BLaER1 treated with 17β-estradiol and CSF1 and Interleukin-3, amounts not matched to agents 10 nM and 100 nM (cell line): ENCODE measurements around the gene FGD3.

Experiments
- H3K27ac ChIP-seq, 11 experiments: shearing (Covaris generic); formaldehyde crosslinking; 2 replicates each; pipeline ENCODE4 v1.8.1; 2022
- H3K27me3 ChIP-seq, 11 experiments: shearing (Covaris generic); formaldehyde crosslinking; 2 replicates each; pipeline ENCODE4 v1.8.1; 2022
- H3K36me3 ChIP-seq, 11 experiments: shearing (Covaris generic); formaldehyde crosslinking; 2 replicates each; pipeline ENCODE4 v1.8.1; 2022
- H3K4me1 ChIP-seq, 10 experiments: shearing (Covaris generic); formaldehyde crosslinking; 2 replicates each; pipeline ENCODE4 v1.8.1; 2022
- H3K4me2 ChIP-seq, 11 experiments: shearing (Covaris generic); formaldehyde crosslinking; 2 replicates each; pipeline ENCODE4 v1.8.1; 2022
- H3K4me3 ChIP-seq, 10 experiments: shearing (Covaris generic); formaldehyde crosslinking; 2 replicates each; pipeline ENCODE4 v1.8.1; 2022
- H3K9ac ChIP-seq, 11 experiments: shearing (Covaris generic); formaldehyde crosslinking; 2 replicates each; pipeline ENCODE4 v1.8.1; 2022
- H3K9me3 ChIP-seq, 11 experiments: shearing (Covaris generic); formaldehyde crosslinking; replicated peaks in 1 of 11; 2 replicates each; pipeline ENCODE4 v1.8.1; 2022
- H4K20me1 ChIP-seq, 11 experiments: shearing (Covaris generic); formaldehyde crosslinking; 2 replicates each; pipeline ENCODE4 v1.8.1; 2022
- Cebpa-rat ChIP-seq, 11 experiments: shearing (Covaris generic); IDR thresholded peaks; 2 replicates each; pipeline ENCODE4 v1.8.1; 2022

Gene FGD3

DNA sequence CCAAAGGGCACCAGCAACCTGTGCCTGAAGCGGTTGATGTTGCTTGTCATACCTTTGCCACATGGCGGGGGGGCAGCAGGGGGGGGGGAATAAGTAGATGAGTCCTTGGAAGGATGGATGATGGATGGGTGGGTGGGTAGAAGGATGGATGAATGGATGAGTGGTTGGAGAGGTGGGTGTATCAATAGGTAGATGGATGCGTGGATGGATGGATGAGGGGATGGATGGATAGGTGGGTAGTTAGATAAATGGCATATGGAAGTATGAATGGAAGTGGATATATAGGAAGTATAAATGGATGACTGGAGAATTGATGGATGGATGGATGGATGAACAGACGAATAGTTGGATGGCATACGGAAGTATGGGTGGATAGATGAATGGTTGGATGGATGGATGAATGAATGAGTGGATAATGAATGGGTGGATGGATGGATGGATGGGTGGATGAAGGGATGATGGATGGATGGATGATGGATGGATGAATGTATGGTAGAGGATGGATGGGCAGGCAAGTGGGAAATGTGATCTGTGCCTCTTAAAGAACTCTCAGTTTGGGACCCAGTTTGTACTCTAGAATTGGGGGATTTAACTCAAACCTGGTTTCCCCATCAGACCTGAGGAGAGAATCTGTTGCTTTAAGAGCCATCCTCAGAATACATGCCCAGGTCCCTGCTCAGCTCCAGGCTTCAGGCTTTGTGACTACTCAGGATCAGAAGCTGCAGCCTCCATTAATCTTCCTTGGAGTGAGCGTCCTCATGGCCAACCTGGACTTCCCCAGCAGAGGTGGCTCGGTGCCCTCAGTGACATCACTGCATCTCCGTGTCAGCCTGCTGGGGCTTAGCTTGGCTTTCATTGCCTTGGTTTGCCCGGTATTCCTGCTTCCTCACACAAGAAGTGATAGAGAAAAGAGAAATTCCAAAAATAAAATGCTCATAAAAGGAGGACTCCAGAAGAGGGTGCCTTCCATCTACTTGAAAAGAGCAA lies 83.6 kb downstream of the FGD3 start:
- H3K36me3 ChIP-seq = peaks cover 39 to 81% (median 71%) of the 10 kb centered on the region in 11 experiments
- peak overlapping the region in 2 of 11 experiments; percentile 58 to 73; a peak in 1 of 22 replicates for H3K9ac ChIP-seq
- no peak overlapping the region; a peak in 2 of 20 replicates for H3K4me3 ChIP-seq
- peak overlapping the region in 4 of 11 experiments; percentile 18 to 81 (median 29); a peak in 3 of 22 replicates for H3K27ac ChIP-seq
- no peak for TF ChIP-seq Cebpa-rat (IDR thresholded peaks at IDR 0.05)
- H3K4me1 ChIP-seq = peaks cover 94 to 100% (median 100%) of the 10 kb centered on the region in 10 experiments
- peak overlapping the region; percentile 81 to 99 (median 91) for H3K4me2 ChIP-seq
- no peaks in the 10 kb centered on the region for H3K27me3 ChIP-seq
- peaks cover 0 to 83% (median 32%) of the 10 kb centered on the region in 11 experiments; a peak in 20 of 22 replicates for H4K20me1 ChIP-seq
- no peaks in the 10 kb centered on the region for H3K9me3 ChIP-seq

DNA sequence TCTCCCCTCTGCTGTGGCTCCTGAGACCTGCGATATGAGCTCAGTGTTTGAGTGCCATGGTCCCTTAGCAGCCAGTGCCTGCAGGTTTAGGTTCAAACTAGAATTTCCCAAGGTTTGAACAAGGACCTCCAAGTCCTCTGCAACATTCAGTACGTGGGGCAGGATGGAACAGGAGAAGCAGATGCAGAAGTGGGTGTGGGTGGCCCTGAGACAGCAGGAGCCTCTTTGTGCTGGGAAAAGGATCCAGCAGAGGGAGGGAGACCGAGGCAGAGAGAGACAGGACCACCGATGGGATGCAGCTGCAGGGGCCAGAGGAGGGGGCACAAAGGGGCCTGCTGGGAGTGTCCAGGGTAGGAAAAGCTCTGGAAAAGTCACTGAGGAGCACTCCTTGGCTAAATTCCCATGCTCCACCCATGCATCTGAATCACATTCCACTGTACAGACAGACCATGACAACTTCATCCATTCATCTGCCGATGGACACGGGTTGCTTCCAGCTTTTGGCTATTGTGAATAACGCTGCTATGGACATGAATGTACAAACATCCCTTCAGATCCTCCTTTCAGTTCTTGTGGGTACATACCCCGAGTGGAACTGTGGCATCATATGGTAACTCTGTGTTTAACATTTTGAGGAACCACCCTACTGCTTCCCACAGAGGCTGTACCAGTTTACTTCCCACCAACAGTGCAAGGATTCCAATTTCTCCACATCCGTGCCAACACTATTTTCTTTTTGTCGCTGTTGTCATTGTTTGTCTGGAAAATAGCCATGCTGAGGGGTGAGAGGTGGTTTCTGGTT lies 84.5 kb downstream of the FGD3 start:
- Histone ChIP-seq H3K27me3 (no peaks in the 10 kb centered on the region), H3K4me2 (peak overlapping the region; percentile 81 to 99 (median 91)), H3K27ac (peak overlapping the region in 9 of 11 experiments; percentile 32 to 81 (median 68); a peak in 16 of 22 replicates), H3K4me1 (peaks cover 96 to 100% (median 100%) of the 10 kb centered on the region in 10 experiments), H4K20me1 (peaks cover 0 to 83% (median 33%) of the 10 kb centered on the region in 11 experiments; a peak in 21 of 22 replicates), H3K9ac (peak overlapping the region in 8 of 11 experiments; percentile 46 to 74 (median 64); a peak in 14 of 22 replicates), H3K36me3 (peaks cover 30 to 80% (median 67%) of the 10 kb centered on the region in 11 experiments), H3K9me3 (no peaks in the 10 kb centered on the region), H3K4me3 (peak overlapping the region in 3 of 10 experiments; percentile 29 to 41 (median 36); a peak in 4 of 20 replicates)
- TF ChIP-seq Cebpa-rat (IDR thresholded peaks at IDR 0.05) = no peak

DNA sequence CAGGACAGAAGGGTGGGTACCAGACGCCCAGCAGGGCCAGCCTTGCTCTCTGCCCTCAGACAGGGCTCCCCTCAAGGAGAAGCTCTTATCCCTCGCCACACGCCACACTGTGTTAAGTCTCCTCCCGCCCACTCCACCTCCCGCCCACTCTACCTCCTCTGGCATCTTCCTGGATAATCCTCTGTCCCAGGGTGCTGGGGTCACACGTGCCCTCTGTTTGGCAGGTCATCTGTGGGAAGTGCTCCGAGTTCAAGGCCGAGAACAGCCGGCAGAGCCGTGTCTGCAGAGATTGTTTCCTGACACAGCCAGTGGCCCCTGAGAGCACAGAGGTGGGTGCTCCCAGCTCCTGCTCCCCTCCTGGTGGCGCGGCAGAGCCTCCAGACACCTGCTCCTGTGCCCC lies 85.2 kb downstream of the FGD3 start:
- Histone ChIP-seq H3K36me3 (peaks cover 27 to 76% (median 62%) of the 10 kb centered on the region in 11 experiments), H3K9ac (peak overlapping the region; percentile 6 to 74 (median 57); a peak in 18 of 22 replicates), H3K27ac (peak overlapping the region in 10 of 11 experiments; percentile 32 to 81 (median 66); a peak in 18 of 22 replicates), H3K27me3 (no peaks in the 10 kb centered on the region), H4K20me1 (peaks cover 0 to 82% (median 38%) of the 10 kb centered on the region in 11 experiments; a peak in 21 of 22 replicates), H3K9me3 (no peaks in the 10 kb centered on the region), H3K4me2 (peak overlapping the region; percentile 81 to 99 (median 91)), H3K4me3 (peak overlapping the region in 8 of 10 experiments; percentile 1 to 48 (median 33); a peak in 11 of 20 replicates), H3K4me1 (peaks cover 96 to 100% (median 100%) of the 10 kb centered on the region in 10 experiments)
- no peak for TF ChIP-seq Cebpa-rat (IDR thresholded peaks at IDR 0.05)

DNA sequence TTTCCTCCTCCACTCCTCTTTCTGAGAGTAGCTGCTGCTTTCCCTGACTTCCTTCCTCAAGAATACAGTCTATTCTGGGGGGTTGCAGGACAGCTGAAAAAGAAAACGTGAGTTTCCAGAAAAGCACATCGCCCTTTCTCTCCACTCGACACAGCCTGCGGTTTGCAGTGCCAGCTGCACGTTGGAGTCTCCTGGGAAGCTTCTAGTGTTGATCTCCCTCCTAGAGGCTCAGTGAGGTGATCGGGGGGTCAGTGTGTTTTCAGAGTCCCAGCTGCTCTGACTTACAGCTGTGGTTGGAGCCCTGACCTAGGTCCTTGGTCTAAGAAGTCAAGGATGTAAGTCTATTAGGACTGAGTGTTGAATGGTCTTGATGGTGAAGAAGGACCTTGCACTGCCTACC lies 86.2 kb downstream of the FGD3 start:
- H3K4me1 ChIP-seq = peaks cover 96 to 100% (median 100%) of the 10 kb centered on the region in 10 experiments
- H3K9ac ChIP-seq = peak overlapping the region in 8 of 11 experiments; percentile 32 to 74 (median 64); a peak in 13 of 22 replicates
- H3K27ac ChIP-seq = peak overlapping the region in 8 of 11 experiments; percentile 61 to 81 (median 70); a peak in 16 of 22 replicates
- no peaks in the 10 kb centered on the region for H3K27me3 ChIP-seq
- TF ChIP-seq Cebpa-rat (IDR thresholded peaks at IDR 0.05) = no peak
- H4K20me1 ChIP-seq = peaks cover 0 to 83% (median 38%) of the 10 kb centered on the region in 11 experiments; a peak in 21 of 22 replicates
- H3K9me3 ChIP-seq = no peaks in the 10 kb centered on the region
- H3K4me2 ChIP-seq = peak overlapping the region; percentile 81 to 99 (median 91)
- H3K4me3 ChIP-seq = peak overlapping the region in 1 of 10 experiments; percentile 41; a peak in 2 of 20 replicates
- H3K36me3 ChIP-seq = peaks cover 27 to 76% (median 62%) of the 10 kb centered on the region in 11 experiments

DNA sequence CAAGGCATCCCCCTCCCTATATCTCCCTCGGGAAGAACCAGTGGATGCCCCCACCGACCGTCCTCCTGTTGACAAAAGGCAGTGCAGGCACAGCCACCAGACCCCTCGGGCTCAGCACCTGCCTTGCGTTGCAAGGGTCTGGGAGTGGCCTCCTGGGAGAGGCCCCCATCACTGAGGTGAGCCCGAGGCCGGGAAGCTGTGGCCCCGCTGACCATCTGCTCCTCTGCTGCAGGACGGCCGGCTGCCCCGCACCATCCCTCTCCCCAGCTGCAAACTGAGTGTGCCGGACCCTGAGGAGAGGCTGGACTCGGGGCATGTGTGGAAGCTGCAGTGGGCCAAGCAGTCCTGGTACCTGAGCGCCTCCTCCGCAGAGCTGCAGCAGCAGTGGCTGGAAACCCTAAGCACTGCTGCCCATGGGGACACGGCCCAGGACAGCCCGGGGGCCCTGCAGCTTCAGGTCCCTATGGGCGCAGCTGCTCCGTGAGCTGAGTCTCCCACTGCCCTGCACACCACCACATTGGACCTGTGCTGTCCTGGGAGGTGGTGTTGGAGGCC lies 87.9 kb downstream of the FGD3 start:
- Histone ChIP-seq H3K36me3 (peaks cover 19 to 60% (median 49%) of the 10 kb centered on the region in 11 experiments), H3K4me1 (peaks cover 96 to 100% (median 100%) of the 10 kb centered on the region in 10 experiments), H3K9me3 (no peaks in the 10 kb centered on the region), H3K27me3 (no peaks in the 10 kb centered on the region), H4K20me1 (peaks cover 0 to 88% (median 38%) of the 10 kb centered on the region in 11 experiments; a peak in 21 of 22 replicates), H3K4me2 (peak overlapping the region; percentile 81 to 99 (median 91); a peak in 20 of 22 replicates), H3K27ac (peak overlapping the region in 8 of 11 experiments; percentile 13 to 81 (median 59); a peak in 5 of 22 replicates), H3K9ac (peak overlapping the region in 4 of 11 experiments; percentile 27 to 74 (median 50); a peak in 7 of 22 replicates), H3K4me3 (no peak overlapping the region)
- TF ChIP-seq Cebpa-rat (IDR thresholded peaks at IDR 0.05) = no peak

DNA sequence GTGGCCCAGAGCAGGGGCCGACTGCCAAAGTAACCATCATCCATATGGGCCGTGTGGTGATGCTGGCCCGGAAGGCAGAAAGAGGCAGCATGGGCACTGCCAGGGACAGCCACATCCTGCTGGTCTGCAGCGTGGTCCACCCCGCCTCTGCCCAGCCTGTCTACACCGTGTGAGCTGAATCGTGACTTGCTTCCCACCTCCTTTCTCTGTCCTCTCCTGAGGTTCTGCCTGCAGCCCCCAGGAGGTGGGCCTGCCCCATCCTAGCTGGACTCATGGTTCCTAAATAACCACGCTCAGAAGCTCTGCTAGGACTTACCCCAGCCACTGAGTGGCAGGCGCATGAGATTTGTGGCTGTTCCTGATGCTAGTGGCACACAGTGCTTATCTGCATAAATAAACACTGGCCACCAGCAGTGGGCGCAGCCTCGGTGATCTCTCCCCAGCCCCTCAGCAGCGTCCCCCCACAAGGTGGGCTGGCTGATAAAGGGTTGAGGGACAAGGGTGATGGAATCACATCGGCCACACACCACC lies 88.6 kb downstream of the FGD3 start:
- Histone ChIP-seq H3K27me3 (no peaks in the 10 kb centered on the region), H3K4me3 (no peak overlapping the region), H3K9me3 (no peaks in the 10 kb centered on the region), H3K9ac (peak overlapping the region in 1 of 11 experiments; percentile 27; a peak in 2 of 22 replicates), H3K36me3 (peaks cover 16 to 53% (median 43%) of the 10 kb centered on the region in 11 experiments; a peak in 20 of 22 replicates), H3K4me1 (peaks cover 97 to 100% (median 100%) of the 10 kb centered on the region in 10 experiments), H3K4me2 (peak overlapping the region; percentile 81 to 99 (median 91); a peak in 21 of 22 replicates), H3K27ac (peak overlapping the region in 3 of 11 experiments; percentile 3 to 81 (median 35); a peak in 3 of 22 replicates), H4K20me1 (peaks cover 0 to 88% (median 38%) of the 10 kb centered on the region in 11 experiments; a peak in 21 of 22 replicates)
- TF ChIP-seq Cebpa-rat (IDR thresholded peaks at IDR 0.05) = no peak

DNA sequence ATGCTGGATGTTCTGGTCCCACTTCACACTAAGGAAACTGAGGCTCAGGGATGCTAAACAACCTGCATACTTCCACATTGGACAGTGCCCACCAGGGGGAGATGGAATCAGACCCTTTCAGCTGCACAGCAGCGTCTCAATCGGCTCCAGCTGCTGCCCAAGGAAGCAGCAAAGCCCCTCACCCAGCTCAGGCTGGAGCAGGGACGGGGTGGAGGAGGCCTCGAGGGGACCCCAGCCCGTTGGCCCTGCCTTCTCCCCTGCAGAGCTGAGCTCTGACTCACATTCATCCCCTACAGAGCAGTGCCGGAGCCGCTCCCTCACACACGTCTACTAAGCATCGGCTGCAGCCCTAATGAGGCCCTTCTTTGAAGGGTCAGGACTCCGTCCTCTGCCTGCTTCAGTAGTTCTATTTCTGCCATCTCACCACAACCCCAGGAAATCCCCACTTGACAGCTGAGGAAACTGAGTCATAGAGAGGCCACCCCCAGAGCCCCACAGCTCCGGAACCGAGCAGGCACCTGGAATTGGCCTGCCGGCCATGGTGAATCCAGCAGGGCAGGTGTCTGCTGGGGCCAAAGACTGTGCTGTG lies 89.7 kb downstream of the FGD3 start:
- Histone ChIP-seq H3K36me3 (peaks cover 6 to 43% (median 32%) of the 10 kb centered on the region in 11 experiments; a peak in 19 of 22 replicates), H3K27me3 (no peaks in the 10 kb centered on the region), H4K20me1 (peaks cover 0 to 77% (median 35%) of the 10 kb centered on the region in 11 experiments; a peak in 21 of 22 replicates), H3K27ac (peak overlapping the region in 8 of 11 experiments; percentile 3 to 41 (median 16); a peak in 10 of 22 replicates), H3K4me3 (no peak overlapping the region; a peak in 1 of 20 replicates), H3K4me2 (peak overlapping the region; percentile 81 to 99 (median 91)), H3K9ac (peak overlapping the region in 8 of 11 experiments; percentile 3 to 59 (median 40); a peak in 9 of 22 replicates), H3K9me3 (no peaks in the 10 kb centered on the region), H3K4me1 (peaks cover 86 to 100% (median 93%) of the 10 kb centered on the region in 10 experiments)
- TF ChIP-seq Cebpa-rat (IDR thresholded peaks at IDR 0.05) = no peak
